ENCODE results near the gene CRCP. TPM values are rescaled to one million over a fixed set of nuclear protein-coding genes. Genes with fewer than 3 reads are reported as not detected.

The CRCP gene
- total and polyA plus RNA-seq, 10 donors = 11.5 to 46.2 (median 41.7) TPM

GRCh38 chr7:66198469-66198868, 83.8 kb downstream of the CRCP start:
- intact Hi-C loops (cut with DNase I; ENCODE audit: low total_unique reads) = no loop called here
- Histone ChIP-seq H3K9me3 (no peaks in the 10 kb centered on the region), H3K27me3 (replicated peaks in 1 of 7) (peaks cover 0 to 5% (median 0%) of the 10 kb centered on the region in 7 donors), H3K4me3 (no peak overlapping the region), H3K36me3 (no peaks in the 10 kb centered on the region), H3K27ac (no peak overlapping the region), H3K4me1 (no peaks in the 10 kb centered on the region)
- peak; percentile 38 for DNase-seq
- no peak for TF ChIP-seq POLR2A (IDR thresholded peaks at IDR 0.05)
- 55 to 86% (median 58%) methylated on average over 2 of the region's 2 CpGs for WGBS, 5 donors

GRCh38 chr7:66198956-66199355, 84.3 kb downstream of the CRCP start:
- H3K4me3 ChIP-seq = no peak overlapping the region
- WGBS, 5 donors = 78 to 95% (median 87%) methylated on average over 4 of the region's 4 CpGs
- no peaks in the 10 kb centered on the region for H3K9me3 ChIP-seq
- intact Hi-C loops (cut with DNase I; ENCODE audit: low total_unique reads) = no loop called here
- no peaks in the 10 kb centered on the region for H3K4me1 ChIP-seq
- no peaks in the 10 kb centered on the region for H3K36me3 ChIP-seq
- TF ChIP-seq POLR2AphosphoS5 (IDR thresholded peaks at IDR 0.05) (no peak), POLR2A (IDR thresholded peaks at IDR 0.05) (no peak), CTCF (IDR thresholded peaks at IDR 0.05 in 8 of 11, conservative IDR thresholded peaks at IDR 0.05 in 3 of 11) (no peak)
- peaks cover 0 to 5% (median 0%) of the 10 kb centered on the region in 7 donors for H3K27me3 ChIP-seq (replicated peaks in 1 of 7)
- H3K27ac ChIP-seq = no peak overlapping the region
- DNase-seq = peak; percentile 20

- WGBS, 5 donors = 36 to 59% (median 44%) methylated on average over 8 of the region's 8 CpGs
- Histone ChIP-seq H3K27me3 (replicated peaks in 1 of 7) (peaks cover 0 to 32% (median 0%) of the 10 kb centered on the region in 7 donors), H3K9me3 (no peaks in the 10 kb centered on the region), H3K36me3 (no peaks in the 10 kb centered on the region), H3K4me1 (peaks cover 0 to 33% (median 27%) of the 10 kb centered on the region in 6 donors), H3K27ac (no peak overlapping the region), H3K4me3 (no peak overlapping the region)
- no peak for TF ChIP-seq POLR2A (IDR thresholded peaks at IDR 0.05)
- TF ChIP-seq CTCF (IDR thresholded peaks at IDR 0.05 in 8 of 11, conservative IDR thresholded peaks at IDR 0.05 in 3 of 11) = no peak
- no peak for TF ChIP-seq POLR2AphosphoS5 (IDR thresholded peaks at IDR 0.05)
- intact Hi-C loops (cut with DNase I; ENCODE audit: low total_unique reads) = no loop called here
- peak; percentile 12 for DNase-seq
Observed at GRCh38 chr7:66202441-66202840, 87.8 kb downstream of the CRCP start.

Other genes with a start within 250 kb of the CRCP start
- 10 to 100 TPM in 5 of 7 donors, 1 to 10 TPM in 2; 9.4 to 13.3 (median 10.7) TPM for gene VKORC1L1, start 241.8 kb upstream of the CRCP start, total RNA-seq
- 1 to 10 TPM; 2.6 to 4.6 (median 3.8) TPM for gene VKORC1L1, start 241.8 kb upstream of the CRCP start, polyA plus RNA-seq
- gene GUSB, start 132.6 kb upstream of the CRCP start, total RNA-seq = 10 to 100 TPM; 46.1 to 93.0 (median 62.8) TPM
- gene GUSB, start 132.6 kb upstream of the CRCP start, polyA plus RNA-seq = 10 to 100 TPM; 41.4 to 79.4 (median 60.8) TPM
- gene ASL, start 39.0 kb upstream of the CRCP start, total RNA-seq = 10 to 100 TPM; 30.9 to 45.1 (median 39.3) TPM
- 10 to 100 TPM; 24.6 to 56.4 (median 51.2) TPM for gene ASL, start 39.0 kb upstream of the CRCP start, polyA plus RNA-seq
- gene TPST1, start 90.5 kb downstream of the CRCP start, total RNA-seq = 10 to 100 TPM; 18.2 to 58.5 (median 34.6) TPM
- gene TPST1, start 90.5 kb downstream of the CRCP start, polyA plus RNA-seq = 1 to 10 TPM; 4.8 to 9.5 (median 5.3) TPM

Measured in spleen (tissue), 11 donors.